CD4-positive, alpha-beta T cell treated with Interleukin-21 for 1 hour (primary cell): ENCODE data around the gene BEAN1.

ENCODE experiments used
- DNase-seq: peaks from one replicate; pipeline ENCODE4 v3.0.0-alpha.2; 2020

The BEAN1 gene

DNA sequence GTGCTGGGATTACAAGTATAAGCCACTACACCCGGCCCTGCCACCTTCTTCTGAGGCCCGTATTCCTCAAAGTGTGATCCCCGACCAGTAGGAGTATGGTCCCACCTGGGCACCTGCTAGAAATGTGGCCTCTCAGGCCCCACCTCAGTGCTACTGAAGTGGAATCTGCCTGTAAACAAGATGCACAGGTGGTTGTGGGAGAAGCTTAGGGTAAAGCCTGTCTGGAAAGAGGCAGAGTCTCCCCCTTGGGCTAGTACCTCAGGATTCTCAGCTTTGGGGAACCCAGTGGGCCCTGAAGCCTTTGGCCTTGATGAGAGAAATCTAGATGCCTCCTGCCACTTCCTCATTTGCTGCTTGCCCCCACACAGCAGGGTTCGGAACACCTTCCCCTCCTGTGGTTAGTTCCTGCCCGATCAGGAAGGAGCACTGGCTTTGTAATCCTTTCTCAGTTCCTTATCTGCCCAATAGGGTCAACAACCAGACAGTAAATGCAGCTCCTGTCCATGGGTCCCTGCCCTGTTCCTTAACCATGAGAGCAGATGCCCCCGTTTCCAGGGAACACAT, 97.6 kb downstream of the BEAN1 start:
- peak; percentile 48 for DNase-seq

DNA sequence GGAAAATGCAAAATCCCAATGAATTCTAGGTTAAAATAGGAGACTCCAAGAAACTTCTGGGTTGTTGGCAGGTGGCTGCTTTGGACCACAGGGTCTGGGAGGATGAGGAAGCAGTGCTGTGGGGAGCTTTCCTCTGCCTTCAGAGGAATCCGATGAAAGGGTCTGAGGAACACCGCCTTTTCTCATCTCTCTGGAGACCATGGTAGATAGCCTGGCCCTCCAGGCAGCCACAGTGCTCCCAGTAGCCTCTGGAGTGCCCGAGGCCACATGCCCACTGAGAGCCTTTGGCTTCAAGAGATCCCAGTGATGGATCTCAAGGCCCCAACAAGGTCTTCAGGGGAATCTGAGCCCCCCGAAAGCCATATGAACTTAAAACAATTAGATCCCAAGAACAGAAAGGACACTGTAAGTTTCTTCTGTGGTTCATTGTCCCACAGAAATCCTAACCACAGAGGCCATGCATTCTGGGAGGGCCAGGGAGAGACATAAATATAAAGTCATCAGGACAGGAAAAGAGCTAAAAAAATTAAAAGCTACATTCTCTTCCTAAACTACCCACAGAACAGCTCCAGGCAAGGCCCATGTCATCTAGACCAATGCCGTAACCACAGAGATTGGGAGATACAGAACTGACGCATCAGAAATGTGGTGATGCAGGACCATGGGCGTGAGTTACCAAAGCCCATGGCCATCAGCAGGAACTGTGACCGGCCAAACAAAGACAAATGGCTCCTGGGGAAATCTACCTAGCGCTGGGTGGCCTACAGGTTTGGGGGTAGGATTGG, 98.5 kb downstream of the BEAN1 start:
- no peak for DNase-seq

DNA sequence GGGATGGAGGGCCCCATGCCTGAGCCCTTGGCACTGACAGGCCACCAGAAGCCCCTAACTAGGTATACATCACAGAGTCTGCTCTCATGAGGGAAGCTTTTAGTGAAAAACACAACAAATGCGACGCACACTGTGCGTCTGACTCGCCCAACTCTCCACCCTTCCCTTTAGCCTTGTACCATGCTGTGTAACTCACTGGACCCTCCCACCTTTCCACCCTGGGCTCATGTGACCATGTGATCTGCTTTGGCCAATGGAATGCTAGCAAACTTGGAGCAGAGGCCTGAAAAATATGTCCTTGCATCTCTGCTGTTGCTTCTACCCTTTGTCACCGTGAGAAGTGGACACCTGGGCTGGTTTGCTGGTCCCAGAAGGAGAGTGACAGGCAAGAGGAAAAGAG, 101.2 kb downstream of the BEAN1 start:
- DNase-seq, result no peak

DNA sequence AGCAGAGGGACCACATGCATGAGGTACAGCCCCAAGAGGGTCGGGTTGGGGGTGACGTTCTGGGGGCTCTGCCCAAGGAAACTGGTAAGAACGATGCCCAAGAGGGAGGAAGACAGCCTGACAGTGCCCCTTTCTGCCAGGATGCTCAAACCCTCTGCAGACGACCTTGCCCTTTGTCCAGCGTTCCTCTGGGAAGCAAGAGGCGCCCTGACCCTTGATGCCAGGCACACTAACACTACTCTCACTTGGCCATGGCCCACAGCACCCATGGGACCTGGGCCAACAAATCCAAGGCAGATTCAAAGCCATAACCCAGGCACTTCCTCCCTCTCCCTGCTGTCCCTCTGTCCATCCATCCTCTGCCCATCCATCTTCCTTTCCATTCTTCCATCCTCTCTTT, 102.4 kb downstream of the BEAN1 start:
- DNase-seq, result no peak
